ENCODE data around the gene RELB.
A peak's percentile ranks its signal among the peaks of the same experiment; 100 is the strongest.

The RELB gene, protein sequence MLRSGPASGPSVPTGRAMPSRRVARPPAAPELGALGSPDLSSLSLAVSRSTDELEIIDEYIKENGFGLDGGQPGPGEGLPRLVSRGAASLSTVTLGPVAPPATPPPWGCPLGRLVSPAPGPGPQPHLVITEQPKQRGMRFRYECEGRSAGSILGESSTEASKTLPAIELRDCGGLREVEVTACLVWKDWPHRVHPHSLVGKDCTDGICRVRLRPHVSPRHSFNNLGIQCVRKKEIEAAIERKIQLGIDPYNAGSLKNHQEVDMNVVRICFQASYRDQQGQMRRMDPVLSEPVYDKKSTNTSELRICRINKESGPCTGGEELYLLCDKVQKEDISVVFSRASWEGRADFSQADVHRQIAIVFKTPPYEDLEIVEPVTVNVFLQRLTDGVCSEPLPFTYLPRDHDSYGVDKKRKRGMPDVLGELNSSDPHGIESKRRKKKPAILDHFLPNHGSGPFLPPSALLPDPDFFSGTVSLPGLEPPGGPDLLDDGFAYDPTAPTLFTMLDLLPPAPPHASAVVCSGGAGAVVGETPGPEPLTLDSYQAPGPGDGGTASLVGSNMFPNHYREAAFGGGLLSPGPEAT

GRCh38 chr19:45001087-45001739, at the start of gene RELB:
Gene RELB, plus strand, starts transcription at chr19:45001464. Its CDS starts 116 bp downstream, at chr19:45001580.
- H2AFZ ChIP-seq (ENCODE audit: low read depth, low read length): peak within 1 kb of the TSS; percentile 86
- ATAC-seq (ENCODE audit: insufficient read depth, low read depth): peak; percentile 42

GRCh38 chr19:44954278-44954648, 47.0 kb upstream of the RELB start:
- peaks cover 40% of the 10 kb centered on the region for H3K4me1 ChIP-seq (ENCODE audit: insufficient read depth, low read length)
- peak overlapping the region; percentile 95 to 96 for H3K4me3 ChIP-seq (ENCODE audit: low read depth in 1 of 2, low read length in 2 of 2)
- no peak; the same call in 2 of the 3 replicates for ATAC-seq (ENCODE audit: insufficient read depth, low read depth)
- H3K79me2 ChIP-seq (ENCODE audit: insufficient read depth, low read length): peaks cover 45% of the 10 kb centered on the region
- H3K27me3 ChIP-seq (ENCODE audit: insufficient read depth, low read length, poor library complexity): no peaks in the 10 kb centered on the region
- H4K20me1 ChIP-seq (ENCODE audit: insufficient read depth, low read length): peaks cover 28% of the 10 kb centered on the region
- H3K9me3 ChIP-seq (ENCODE audit: insufficient read depth, low read length, severe bottlenecking): no peaks in the 10 kb centered on the region
- peak overlapping the region; percentile 96 for H2AFZ ChIP-seq (ENCODE audit: low read depth, low read length)
- TF ChIP-seq, protein P1, sequence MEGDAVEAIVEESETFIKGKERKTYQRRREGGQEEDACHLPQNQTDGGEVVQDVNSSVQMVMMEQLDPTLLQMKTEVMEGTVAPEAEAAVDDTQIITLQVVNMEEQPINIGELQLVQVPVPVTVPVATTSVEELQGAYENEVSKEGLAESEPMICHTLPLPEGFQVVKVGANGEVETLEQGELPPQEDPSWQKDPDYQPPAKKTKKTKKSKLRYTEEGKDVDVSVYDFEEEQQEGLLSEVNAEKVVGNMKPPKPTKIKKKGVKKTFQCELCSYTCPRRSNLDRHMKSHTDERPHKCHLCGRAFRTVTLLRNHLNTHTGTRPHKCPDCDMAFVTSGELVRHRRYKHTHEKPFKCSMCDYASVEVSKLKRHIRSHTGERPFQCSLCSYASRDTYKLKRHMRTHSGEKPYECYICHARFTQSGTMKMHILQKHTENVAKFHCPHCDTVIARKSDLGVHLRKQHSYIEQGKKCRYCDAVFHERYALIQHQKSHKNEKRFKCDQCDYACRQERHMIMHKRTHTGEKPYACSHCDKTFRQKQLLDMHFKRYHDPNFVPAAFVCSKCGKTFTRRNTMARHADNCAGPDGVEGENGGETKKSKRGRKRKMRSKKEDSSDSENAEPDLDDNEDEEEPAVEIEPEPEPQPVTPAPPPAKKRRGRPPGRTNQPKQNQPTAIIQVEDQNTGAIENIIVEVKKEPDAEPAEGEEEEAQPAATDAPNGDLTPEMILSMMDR (IDR thresholded peaks at IDR 0.05; ENCODE audit: borderline replicate concordance, extremely low read depth, low read length, poor library complexity, severe bottlenecking): no peak
- no peak for TF ChIP-seq EZH2 (IDR thresholded peaks at IDR 0.05; ENCODE audit: borderline replicate concordance, low read depth, low read length, severe bottlenecking)
- H3K9ac ChIP-seq (ENCODE audit: low read depth, low read length): peak overlapping the region; percentile 93
- H3K36me3 ChIP-seq (ENCODE audit: insufficient read depth, low read length): peaks cover 8% of the 10 kb centered on the region; the same call in 1 of the 2 replicates
- no peak for DNase-seq
- H3K4me2 ChIP-seq (ENCODE audit: insufficient read depth, low read length): peak overlapping the region; percentile 95
- H3K27ac ChIP-seq (ENCODE audit: low read length): peak overlapping the region; percentile 96

More at GRCh38 chr19:45001087-45001739, at the start of gene RELB:
- Histone ChIP-seq H3K9ac (ENCODE audit: low read depth, low read length) (peak within 1 kb of the TSS; percentile 80), H3K36me3 (ENCODE audit: insufficient read depth, low read length) (no peaks in the 10 kb centered on the region), H3K27me3 (ENCODE audit: insufficient read depth, low read length, poor library complexity) (no peaks in the 10 kb centered on the region), H3K9me3 (ENCODE audit: insufficient read depth, low read length, severe bottlenecking) (no peaks in the 10 kb centered on the region), H3K4me2 (ENCODE audit: insufficient read depth, low read length) (peak within 1 kb of the TSS; percentile 98), H3K27ac (ENCODE audit: low read length) (peak within 1 kb of the TSS; percentile 70), H3K4me1 (ENCODE audit: insufficient read depth, low read length) (peaks cover 20% of the 10 kb centered on the region), H3K4me3 (ENCODE audit: low read depth in 1 of 2, low read length in 2 of 2) (peak within 1 kb of the TSS; percentile 60 to 87; a peak in 3 of 4 replicates), H3K79me2 (ENCODE audit: insufficient read depth, low read length) (no peaks in the 10 kb centered on the region), H4K20me1 (ENCODE audit: insufficient read depth, low read length) (peaks cover 8% of the 10 kb centered on the region; the same call in 1 of the 2 replicates)
- DNase-seq: peak; percentile 87
- no peak for TF ChIP-seq EZH2 (IDR thresholded peaks at IDR 0.05; ENCODE audit: borderline replicate concordance, low read depth, low read length, severe bottlenecking)
- TF ChIP-seq, protein P1 (IDR thresholded peaks at IDR 0.05; ENCODE audit: borderline replicate concordance, extremely low read depth, low read length, poor library complexity, severe bottlenecking): no peak

GRCh38 chr19:44954649-44955504, 46.4 kb upstream of the RELB start, which contains the start of gene CLPTM1:
Gene CLPTM1, plus strand, starts transcription at chr19:44955380. Its CDS starts 16 bp downstream, at chr19:44955396.
- H3K9me3 ChIP-seq (ENCODE audit: insufficient read depth, low read length, severe bottlenecking): no peaks in the 10 kb centered on the region
- H4K20me1 ChIP-seq (ENCODE audit: insufficient read depth, low read length): peaks cover 34% of the 10 kb centered on the region
- H3K27ac ChIP-seq (ENCODE audit: low read length): peak within 1 kb of the TSS; percentile 96
- peak within 1 kb of the TSS; percentile 96 for H2AFZ ChIP-seq (ENCODE audit: low read depth, low read length)
- H3K9ac ChIP-seq (ENCODE audit: low read depth, low read length): peak within 1 kb of the TSS; percentile 93
- peak within 1 kb of the TSS; percentile 95 to 96 for H3K4me3 ChIP-seq (ENCODE audit: low read depth in 1 of 2, low read length in 2 of 2)
- TF ChIP-seq, protein P1 (IDR thresholded peaks at IDR 0.05; ENCODE audit: borderline replicate concordance, extremely low read depth, low read length, poor library complexity, severe bottlenecking): no peak
- TF ChIP-seq EZH2 (IDR thresholded peaks at IDR 0.05; ENCODE audit: borderline replicate concordance, low read depth, low read length, severe bottlenecking): no peak
- peaks cover 13% of the 10 kb centered on the region; the same call in 1 of the 2 replicates for H3K36me3 ChIP-seq (ENCODE audit: insufficient read depth, low read length)
- H3K4me1 ChIP-seq (ENCODE audit: insufficient read depth, low read length): peaks cover 40% of the 10 kb centered on the region
- DNase-seq (peak; percentile 96), ATAC-seq (ENCODE audit: insufficient read depth, low read depth) (peak; percentile 92)
- no peaks in the 10 kb centered on the region for H3K27me3 ChIP-seq (ENCODE audit: insufficient read depth, low read length, poor library complexity)
- H3K4me2 ChIP-seq (ENCODE audit: insufficient read depth, low read length): peak within 1 kb of the TSS; percentile 95
- H3K79me2 ChIP-seq (ENCODE audit: insufficient read depth, low read length): peaks cover 51% of the 10 kb centered on the region
